Suprapubic skin (tissue), 4 donors: ENCODE results near the gene CCDC40.

Source experiments
- POLR2A ChIP-seq, 2 donors: fragments of 450-650 bp; IDR thresholded peaks; one replicate each; pipeline ENCODE4 v1.6.1; 2017; ENCODE audit warnings: antibody characterized with exemption in 2 of 2, mild to moderate bottlenecking in 2 of 2, moderate library complexity in 2 of 2
- POLR2AphosphoS5 ChIP-seq, 3 donors: sonication (generic); formaldehyde crosslinking; IDR thresholded peaks; one replicate each; pipeline ENCODE4 v1.6.1; 2017; ENCODE audit warnings: antibody characterized with exemption in 3 of 3
- TF ChIP-seq, protein P1 (sequence below), 2 donors: fragments of 200-600 bp in 1 of 2; fragments of 450-650 bp in 1 of 2; sonication (generic) in 1 of 2; IDR thresholded peaks; one replicate each; pipeline ENCODE4 v1.5.1; 2016 to 2019; ENCODE audit warnings: antibody characterized with exemption in 2 of 2, mild to moderate bottlenecking in 1 of 2, moderate library complexity in 1 of 2

DNA sequence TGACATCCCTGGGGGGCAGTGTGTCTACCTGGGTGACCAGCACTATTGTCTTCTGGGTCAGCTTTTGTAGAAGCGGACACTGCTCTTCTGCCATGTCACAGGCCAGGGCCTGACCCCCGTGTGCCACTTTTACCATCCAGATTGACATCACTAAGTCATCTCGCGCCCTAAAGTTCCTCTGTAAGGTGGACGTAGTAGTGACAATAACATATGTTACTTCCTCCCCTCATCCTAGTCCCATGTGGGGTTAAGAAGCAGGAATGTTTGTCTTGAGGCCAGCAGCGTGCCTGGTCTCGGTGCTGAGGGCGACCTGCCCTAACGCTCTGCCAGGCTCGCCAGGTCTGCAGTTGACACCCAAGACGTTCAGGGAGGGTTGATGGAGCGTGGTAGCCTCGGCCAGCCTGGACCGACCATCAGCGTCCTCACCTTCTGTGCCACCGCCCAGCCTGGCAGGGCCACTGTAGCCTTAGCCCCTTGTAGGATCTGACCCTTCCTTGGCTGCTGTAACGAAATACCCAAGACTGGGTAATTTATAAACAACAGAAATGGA is 85.7 kb downstream of the CCDC40 start:
- TF ChIP-seq, protein P1, sequence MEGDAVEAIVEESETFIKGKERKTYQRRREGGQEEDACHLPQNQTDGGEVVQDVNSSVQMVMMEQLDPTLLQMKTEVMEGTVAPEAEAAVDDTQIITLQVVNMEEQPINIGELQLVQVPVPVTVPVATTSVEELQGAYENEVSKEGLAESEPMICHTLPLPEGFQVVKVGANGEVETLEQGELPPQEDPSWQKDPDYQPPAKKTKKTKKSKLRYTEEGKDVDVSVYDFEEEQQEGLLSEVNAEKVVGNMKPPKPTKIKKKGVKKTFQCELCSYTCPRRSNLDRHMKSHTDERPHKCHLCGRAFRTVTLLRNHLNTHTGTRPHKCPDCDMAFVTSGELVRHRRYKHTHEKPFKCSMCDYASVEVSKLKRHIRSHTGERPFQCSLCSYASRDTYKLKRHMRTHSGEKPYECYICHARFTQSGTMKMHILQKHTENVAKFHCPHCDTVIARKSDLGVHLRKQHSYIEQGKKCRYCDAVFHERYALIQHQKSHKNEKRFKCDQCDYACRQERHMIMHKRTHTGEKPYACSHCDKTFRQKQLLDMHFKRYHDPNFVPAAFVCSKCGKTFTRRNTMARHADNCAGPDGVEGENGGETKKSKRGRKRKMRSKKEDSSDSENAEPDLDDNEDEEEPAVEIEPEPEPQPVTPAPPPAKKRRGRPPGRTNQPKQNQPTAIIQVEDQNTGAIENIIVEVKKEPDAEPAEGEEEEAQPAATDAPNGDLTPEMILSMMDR (IDR thresholded peaks at IDR 0.05), result no peak
- TF ChIP-seq POLR2A (IDR thresholded peaks at IDR 0.05) (no peak), POLR2AphosphoS5 (IDR thresholded peaks at IDR 0.05) (no peak)
